ENCODE data around the gene PAAF1.
A peak's percentile ranks its signal among the peaks of the same experiment; 100 is the strongest.

DNA sequence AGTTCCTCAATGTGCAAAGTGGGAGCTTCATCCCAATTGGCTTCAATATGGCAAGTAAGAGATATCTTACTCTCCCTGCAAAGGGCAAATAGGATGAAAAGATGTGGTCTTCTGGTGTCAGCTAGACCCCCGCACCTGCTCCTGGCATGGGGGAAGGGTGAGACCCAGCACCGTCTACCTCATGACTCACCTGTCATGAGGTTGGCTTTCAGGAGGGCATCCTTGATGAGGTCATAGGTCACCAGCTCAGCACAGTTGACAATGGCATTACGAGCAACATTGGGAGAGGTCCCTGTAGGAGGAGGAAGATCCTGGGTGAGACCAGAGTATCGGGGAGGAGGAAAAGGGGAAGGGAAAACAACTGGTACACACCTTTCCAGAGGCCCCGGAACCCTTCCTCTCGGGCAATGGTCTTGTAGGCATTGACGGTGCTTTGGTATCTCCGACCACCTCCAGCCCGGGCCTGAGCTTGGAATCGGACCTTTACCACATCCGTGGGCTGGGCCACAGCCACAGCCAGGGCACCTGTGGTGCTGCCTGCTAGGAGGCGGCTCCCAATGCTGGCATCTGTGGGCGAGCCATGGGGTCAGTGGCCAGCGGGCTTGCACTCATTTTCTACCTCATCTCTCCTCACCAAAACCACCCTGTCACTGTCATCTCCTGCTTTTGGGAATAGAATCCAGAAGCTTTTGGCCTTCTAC is 99.8 kb downstream of the PAAF1 start:
- peak; percentile 58 for TF ChIP-seq POLR2A (IDR thresholded peaks at IDR 0.05; ENCODE audit: low read length)
- no peak for TF ChIP-seq GATA1 (IDR thresholded peaks at IDR 0.05; ENCODE audit: low read depth, low read length)
